Caki2 (cell line): ENCODE results near the gene RPL19. TPM values are rescaled to one million over a fixed set of nuclear protein-coding genes. Genes with fewer than 3 reads are reported as not detected.

ENCODE experiments used
- DNase-seq: peaks from one replicate; pipeline ENCODE4 v3.0.0-alpha.2; 2015; ENCODE audit warnings: low read depth
- in situ Hi-C: cut with HindIII; loops from 2 replicates; pipeline ENCODE4 v1.10.0; 2016; ENCODE audit warnings: low sequenced_read_pairs, low pct_unique_long_range_greater_than_20kb, mixed read lengths
- total RNA-seq: library from RNA; depleted of rRNA; stranded (reverse); fragments of >200 nt; shearing (Covaris generic); gene quantifications from 2 replicates; pipeline ENCODE4 v1.2.3, GENCODE V29; 2014; ENCODE audit warnings: low replicate concordance

Gene RPL19
- total RNA-seq, 1 experiment from 2014 or later, result 2,576 TPM

DNA sequence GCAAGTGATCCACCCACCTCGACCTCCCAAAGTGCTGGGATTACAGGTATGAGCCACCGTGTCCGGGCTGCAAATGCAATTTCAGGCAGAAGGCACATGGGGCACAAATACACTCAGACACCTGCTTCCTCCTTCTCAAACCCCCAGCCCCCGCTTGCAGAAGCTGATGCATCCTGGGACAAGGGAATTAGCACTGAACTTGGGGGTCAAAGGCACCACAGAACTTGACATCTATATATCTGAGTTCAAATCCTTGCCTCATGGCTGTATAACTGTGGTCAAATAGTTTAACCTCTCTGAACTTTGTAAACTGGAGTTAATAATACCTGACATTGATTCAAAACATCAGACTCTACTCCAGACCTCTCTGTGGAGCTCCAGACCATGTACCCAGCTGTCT lies 30.0 kb upstream of the RPL19 start:
- no peak for DNase-seq
- in situ Hi-C loops, result no loop called here

DNA sequence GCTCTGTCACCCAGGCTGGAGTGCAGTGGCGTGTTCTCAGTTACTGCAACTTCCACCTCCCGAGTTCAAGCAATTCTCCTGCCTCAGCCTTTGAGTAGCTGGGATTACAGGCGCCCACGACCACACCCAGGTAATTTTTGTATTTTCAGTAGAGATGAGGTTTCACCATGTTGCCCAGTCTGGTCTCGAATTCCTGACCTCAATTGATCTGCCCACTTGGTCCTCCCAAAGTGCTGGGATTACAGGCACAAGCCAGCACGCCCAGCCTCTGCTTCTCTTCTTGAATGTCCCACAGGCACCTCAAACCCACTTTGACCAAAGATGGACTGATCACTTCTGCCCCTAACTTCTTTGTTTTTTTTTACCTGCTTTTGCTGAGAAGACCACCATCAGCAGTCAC lies 29.5 kb upstream of the RPL19 start:
- in situ Hi-C loops, result no loop called here
- no peak for DNase-seq

DNA sequence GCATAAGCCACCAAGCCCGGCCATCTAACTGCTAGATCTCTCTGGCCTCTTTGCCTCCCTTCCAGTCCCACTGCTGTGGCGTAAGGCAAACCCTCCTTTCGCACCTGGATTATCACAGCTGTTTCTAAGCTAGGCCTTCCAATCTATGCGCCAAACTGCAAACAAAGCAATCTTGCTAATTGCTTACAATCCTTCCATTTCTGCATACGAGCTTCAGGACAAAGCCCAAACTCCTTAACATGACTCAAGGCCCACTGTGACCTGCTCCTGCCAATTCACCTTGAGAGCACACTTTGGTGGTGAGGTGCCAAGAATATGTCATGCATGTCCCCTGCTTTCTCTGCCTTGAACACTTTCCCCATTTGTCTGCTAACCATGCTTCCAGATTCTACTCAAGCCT lies 28.1 kb upstream of the RPL19 start:
- in situ Hi-C loops, result no loop called here
- DNase-seq, result no peak

DNA sequence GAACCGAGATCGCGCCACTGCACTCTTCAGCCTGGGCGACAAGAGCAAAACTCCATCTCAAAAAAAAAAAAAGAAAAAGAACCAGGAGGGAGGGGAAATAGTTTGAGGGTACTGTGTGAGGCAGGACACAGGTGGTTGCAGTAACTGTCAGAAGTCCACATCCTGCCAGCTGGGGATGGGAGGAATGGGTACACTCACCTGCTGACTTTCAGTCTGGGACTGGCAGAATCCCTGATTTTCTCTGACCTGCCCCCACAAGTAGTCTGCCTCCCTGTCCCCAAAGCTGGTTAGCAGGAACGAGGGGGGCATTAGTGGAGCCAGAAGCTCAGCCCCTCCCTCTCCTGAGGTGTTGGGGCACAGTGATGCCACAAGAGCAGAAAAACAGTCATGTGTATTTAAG lies 27.0 kb upstream of the RPL19 start:
- DNase-seq, result no peak
- in situ Hi-C loops, result no loop called here

DNA sequence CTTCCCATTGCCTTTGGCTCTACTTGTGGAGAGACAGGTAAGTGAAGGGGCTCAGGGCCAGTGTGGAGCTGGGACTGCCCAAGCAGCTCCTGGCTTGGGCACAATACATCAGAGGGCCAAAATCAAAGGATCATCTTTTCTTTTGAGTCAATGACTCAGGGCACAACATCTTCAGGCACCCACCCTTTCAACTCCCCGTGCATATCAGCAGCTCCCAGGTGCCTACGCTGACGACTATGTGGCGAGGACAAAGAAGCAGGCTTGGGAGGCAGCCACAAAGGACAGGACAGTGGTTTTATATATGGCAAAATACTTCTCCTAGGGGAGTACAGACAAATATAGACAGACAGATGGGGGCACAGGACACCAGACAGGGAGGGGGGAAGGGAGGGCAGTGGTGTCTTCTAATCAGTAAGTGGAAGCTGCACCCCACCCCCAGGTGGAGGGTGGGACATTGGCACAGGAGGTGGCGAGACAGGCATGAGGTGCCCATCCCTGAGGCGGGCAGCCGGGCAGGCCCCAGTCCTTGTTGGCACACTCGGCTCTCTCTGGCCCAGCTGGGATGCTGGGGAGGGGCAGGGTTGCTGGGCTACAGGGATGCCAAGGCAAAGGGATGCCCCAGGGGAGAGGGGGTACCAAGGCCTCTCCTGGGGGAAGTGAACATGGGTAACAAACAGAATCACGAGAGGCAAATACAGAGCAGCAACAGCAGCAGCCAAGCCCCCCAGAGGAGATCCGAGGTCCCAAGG lies 26.4 kb upstream of the RPL19 start:
- no peak for DNase-seq
- in situ Hi-C loops, result no loop called here

DNA sequence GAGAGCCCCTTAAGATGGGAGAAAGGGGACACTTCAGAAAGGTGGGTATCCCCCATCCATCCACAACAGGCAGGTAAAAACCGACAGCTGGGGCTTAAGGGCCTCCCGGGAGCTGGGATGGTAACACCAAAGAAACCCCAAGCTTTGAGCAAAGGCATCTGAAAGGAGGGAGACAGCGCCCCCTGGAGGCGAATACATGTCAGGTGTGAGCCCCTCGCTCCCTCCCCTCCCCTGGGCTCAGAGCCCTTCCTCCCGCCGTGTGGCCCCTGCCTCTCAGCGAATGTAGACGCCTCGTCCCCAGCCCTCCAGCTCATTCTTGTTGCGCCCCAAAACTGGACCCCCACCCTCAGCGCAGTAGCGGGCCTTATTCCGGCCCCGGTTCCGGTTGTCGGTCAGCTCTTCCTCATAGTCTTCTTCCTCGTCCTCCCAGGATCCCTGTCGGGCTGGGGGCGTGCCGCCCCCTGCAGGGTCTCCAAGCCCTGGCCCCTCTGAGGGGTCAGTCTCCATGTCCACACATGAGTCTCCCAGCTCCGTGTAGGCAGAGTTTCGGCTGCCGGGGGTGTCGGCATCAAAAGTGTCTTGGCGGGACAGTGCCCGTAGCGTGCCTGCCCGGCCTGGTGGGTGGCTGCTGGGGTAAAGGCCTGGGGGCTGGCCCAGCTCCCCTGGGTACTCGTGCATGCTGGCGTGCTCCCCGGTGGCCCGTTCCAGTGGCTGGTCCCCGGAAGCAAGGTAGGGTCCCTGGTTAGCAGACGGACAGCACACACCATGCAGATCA lies 25.0 kb upstream of the RPL19 start:
- in situ Hi-C loops, result no loop called here
- DNase-seq, result no peak

DNA sequence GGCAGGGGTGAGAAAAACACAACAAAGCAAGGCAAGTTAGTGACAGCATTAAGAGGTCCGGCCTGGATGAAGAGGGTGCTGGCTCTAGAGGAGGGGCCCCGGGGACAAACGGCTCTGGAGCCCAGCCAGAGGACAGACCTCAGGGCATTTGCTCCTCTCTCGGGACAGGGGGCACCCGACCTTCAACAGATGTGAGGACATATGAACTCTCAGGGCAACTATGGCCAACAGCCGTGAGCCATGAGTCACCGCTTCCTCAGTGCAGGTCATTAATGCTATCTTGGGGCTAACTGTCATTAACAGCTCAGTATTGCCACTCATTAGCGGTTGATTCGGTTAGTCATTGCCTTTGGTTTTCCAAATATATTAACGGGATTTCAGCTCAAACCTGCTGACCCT lies 24.4 kb upstream of the RPL19 start:
- in situ Hi-C loops, result no loop called here
- no peak for DNase-seq

DNA sequence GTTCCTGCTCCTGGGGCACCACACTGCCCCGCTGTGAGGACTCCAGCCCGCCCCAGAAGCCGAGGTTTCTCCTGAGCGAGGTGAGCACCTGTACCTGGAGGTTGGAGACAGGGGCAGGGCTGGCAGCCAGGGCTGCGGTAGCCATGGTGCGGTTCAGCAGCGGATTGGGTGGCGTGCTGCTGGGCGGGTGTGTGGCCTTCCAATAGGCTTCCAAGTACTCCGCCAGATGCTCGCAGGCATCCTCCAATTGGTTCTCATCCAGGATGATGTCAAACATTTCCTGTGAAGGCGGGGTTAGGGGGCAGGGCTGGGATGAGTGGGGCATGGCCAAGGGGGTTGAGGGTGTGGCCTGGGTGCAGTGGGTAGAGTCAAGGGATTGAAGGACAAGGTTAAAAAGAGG lies 22.8 kb upstream of the RPL19 start:
- peak; percentile 53 for DNase-seq
- in situ Hi-C loops, result no loop called here

DNA sequence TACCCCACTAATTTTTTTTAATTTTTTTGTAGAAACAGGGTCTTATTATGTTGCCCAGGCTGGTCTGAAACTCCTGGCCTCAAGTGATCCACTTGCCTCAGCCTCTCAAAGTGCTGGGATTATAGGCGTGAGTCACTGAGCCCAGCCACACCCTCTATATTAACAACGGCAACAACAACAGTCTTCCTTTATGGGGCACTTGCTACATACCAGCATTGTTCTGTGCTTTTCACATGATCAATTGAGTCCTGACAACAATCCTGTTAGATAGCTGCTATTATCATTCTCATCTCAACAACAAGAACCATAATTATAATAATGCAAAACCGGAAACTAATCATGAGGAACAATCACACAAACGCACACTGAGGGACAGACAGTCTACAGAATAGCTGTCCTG lies 21.5 kb upstream of the RPL19 start:
- DNase-seq, result no peak
- in situ Hi-C loops, result no loop called here

DNA sequence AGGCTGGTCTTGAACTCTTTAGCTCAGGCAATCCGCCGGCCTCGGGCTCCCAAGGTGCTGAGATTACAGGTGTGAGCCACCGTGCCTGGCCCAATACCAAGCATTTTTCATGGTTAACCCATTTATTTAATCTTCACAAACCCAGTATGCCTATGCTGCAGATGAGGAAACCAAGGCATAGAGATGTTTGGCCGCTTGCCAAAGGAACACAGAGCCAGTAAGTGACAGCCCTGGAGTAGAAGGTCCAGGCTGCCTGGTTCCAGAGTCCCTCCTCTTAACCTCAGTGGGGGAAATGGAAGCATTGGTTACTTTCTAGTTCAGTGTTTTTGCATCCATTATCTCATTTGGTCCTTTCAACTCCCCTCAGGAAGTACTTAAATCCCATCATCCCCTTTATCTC lies 18.8 kb upstream of the RPL19 start:
- in situ Hi-C loops, result no loop called here
- no peak for DNase-seq

DNA sequence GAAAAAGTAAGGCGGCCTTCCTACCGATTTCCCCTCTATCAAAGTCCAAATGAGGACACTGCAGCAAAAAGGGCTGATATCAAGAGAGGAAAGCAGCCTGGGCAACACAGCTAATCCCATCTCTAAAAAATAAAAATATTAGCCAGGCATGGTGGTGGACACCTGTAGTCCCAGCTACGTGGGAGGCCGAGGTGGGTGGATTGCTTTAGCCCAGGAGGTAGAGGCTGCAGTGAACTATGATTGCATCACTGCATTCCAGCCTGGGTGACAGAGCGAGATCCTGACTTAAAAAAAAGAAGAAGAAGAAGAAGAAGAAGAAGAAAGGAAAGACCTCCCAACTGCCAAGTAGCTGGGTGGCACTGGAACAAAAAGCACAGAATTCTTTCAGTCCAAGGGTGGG lies 17.0 kb upstream of the RPL19 start:
- in situ Hi-C loops, result no loop called here
- DNase-seq, result no peak

DNA sequence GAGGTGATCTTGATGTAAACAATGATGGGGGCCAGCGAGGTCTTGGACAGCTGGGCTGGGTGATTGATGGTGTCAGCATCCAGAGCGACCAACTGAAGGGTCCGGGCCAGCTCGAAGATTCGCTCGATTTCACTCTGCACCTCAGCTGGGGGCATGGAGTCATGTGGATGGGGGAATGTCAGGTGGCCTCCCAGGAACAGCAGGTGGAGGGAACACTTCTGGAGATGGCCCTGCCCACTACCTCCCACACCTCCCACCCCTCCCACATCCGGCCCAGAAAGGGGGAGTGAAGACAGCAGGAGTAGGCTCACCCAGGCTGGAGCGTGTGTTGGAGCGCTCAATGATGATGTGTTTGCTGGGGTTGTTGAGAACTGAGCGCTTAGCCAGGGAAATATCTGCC lies 16.4 kb upstream of the RPL19 start:
- no peak for DNase-seq
- in situ Hi-C loops, result no loop called here

DNA sequence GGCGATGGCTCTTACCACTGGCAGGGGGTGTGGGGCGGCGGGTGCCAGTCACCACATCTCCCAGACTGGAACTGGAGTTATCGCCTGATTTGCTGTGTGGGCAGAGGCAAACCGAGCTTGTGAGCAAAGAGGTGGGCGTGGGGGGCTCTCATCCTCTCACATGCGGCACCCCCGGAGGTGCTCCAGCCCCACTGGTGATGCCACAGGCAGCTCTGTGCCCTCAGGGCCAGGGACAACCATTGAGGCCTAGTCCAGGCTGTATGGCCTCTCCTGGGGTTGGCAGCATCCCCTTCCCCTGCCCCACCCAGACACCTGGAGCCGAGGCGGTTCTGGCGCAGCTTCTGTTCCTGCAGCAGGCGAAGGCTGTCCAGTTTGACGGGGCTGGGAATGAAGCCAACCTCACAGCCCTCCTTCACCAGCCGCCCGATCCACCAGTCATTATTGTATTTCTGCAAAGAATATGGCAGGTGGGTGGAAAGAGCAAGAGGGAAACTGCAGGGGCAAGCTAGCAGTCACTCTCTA lies 13.5 kb upstream of the RPL19 start:
- no peak for DNase-seq
- in situ Hi-C loops, result no loop called here

DNA sequence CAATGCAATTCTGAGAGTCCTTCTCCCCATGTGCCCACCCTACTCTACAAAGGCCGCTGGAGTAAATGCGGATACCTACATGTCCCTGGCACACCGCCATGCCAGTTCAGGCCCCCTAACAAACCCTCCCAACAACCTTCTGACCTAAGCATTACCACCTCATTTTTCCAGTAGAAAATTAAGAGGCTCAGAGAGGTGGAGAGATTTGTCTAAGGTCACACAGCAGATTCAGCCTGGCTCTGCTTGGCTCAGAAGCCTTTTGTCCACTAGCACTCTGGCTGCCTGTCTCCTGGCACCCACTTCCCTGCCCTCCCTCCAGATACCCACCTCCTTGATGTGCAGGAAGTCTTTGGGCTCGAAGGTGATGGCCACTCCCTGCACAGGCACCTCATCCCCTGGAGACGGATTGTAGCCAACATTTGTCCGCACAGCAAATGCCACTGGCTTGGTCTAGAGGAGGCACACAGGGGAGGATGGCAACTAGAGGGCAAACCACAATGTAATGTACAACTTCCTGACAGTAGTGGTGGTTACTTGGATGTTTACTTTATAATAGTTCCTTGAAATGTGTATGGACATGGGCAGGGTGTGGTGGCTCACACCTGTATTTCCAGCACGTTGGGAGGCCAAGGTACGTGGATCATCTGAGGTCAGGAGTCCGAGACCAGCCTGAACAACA lies 12.8 kb upstream of the RPL19 start:
- no peak for DNase-seq
- in situ Hi-C loops, result no loop called here

DNA sequence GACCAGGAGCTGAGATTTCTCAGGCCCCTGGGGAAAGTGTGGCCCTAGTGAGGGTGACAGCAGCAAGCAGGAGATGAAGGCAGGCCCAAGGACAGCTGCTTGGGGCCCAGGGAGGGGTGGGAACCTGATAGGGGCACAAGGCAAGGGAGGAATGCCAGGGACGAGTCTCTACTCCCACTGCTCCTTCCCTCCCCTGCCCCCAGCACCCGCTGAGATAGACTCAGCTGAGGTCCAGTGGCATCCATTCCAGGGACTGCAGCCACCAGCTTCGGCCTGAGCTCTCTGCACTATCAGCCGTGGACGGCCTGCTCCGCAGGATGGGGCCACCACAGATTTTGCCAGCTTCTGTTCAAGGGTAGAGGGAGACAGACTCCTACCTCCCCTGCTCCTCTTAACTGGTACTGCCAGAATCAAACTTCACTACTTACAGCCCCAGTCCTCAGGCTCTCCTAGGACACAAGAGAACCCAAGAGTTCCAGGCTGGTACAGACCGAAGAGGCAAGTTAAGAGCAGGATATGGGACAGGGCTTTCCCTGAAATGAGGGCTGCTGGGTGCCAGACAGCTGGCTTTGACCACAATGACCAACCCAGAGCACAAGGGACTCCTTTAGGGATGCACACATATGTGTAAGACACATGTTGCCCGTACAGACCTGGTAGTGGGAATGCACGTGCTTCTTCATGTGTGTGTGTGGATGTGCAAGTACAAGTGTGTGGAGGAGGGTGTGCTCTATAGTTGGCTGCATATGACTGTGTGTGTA lies 8.2 kb upstream of the RPL19 start:
- in situ Hi-C loops, result no loop called here
- no peak for DNase-seq

DNA sequence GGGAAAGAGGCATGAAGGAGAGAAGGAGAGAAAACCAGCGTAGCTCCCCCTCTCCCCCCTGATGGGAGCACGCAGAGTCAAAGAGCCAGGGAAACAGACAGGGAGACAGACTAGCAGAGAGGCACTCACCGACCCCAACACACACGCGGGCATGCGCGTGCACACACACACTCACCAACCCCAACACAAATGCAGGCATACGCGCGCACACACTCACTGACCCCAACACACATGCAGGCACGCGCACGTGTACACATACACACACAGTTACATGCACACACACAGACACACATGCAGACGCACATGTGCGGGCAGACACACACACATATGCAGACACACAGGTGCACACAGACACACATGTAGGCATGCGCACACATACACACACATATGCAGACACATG lies 7.2 kb upstream of the RPL19 start:
- DNase-seq, result no peak
- in situ Hi-C loops, result no loop called here

DNA sequence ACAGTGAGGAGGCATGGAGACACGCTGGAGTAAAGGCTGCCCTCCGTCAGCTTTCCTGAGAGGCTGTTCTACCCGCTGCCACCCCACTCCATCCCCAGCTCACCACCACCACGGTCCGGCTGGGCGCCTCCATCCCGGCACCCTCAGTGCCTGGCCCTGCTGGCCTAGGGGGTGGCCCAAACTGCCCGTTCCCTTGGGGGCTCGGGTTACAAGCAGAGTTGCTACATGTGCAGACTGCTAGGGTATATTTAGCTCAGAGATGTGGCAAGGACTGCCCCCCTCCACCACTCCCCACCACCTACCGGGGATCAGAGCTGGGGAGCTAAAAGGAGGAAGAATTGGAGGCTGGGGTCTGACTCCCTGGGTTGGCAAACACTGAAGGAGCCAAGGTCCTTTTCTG lies 6.7 kb upstream of the RPL19 start:
- in situ Hi-C loops, result no loop called here
- DNase-seq, result no peak

DNA sequence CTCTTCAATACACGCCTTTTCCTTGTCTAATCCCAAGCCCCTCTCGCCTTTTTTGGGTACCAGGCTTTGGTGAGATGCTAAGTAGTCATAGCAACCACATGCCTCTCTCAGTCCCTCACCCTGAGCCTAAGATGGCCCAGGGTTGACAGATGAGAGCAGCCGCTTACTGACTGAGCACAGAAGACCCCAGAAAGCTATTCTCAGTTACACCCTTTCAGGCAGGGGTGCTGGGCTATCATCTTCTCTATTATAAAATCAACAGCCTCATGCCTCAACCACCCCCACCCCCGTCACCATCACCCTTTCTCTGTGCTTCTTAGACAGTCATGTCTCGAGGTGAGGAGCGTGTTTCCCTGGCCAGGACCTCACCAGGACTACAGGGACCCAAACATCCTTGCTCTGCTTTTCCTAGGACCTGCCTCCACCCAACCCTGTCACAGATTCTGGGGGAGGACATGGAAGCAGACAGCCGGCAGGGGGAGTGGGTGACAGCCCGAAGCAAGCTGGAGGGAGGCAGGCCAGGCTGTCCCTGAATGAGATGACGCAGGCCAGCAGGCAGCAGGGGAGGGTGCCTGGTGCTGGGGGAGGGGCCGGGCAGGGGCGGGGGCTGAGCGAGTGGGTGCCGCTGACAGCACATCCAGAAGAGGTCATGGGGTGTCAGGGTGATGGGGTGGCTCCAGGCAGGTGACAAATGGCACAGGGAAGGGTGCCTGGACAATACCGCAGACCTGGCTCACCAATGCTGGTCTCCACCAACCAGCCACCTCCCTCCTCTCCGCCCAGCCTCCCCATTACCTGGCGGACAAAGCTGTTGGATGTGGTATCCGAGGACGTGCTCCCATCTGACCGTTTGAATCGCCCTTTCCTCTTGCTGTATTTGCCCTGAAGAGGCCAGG lies 5.7 kb upstream of the RPL19 start:
- in situ Hi-C loops, result no loop called here

More for the DNA sequence above, 5.7 kb upstream of the RPL19 start:
- DNase-seq, result no peak
